Thoracic aorta (tissue), 2 donors: ENCODE data around the gene SIGLEC5. TPM values are rescaled to one million over a fixed set of nuclear protein-coding genes. Genes with fewer than 3 reads are reported as not detected.

Experiments
- ATAC-seq: fragments of 150-250 bp; one replicate; pipeline ENCODE4 v1.8.0; 2017; ENCODE audit warnings: low read depth; ENCODE audit not compliant: insufficient number of reproducible peaks, low FRiP score
- DNase-seq: peaks from one replicate; pipeline ENCODE4 v3.0.0-alpha.2; 2020; ENCODE audit warnings: low spot score
- H3K27ac ChIP-seq, 2 donors: fragments of 200-600 bp; sonication (generic); 1 replicate in 1 of 2; 2 replicates in 1 of 2; pipeline ENCODE4 v1.5.1; 2016; ENCODE audit warnings: mild to moderate bottlenecking in 2 of 2, moderate library complexity in 2 of 2
- H3K27me3 ChIP-seq: fragments of 200-600 bp; sonication (generic); replicated peaks from 2 replicates; pipeline ENCODE4 v1.6.0; 2016; ENCODE audit warnings: mild to moderate bottlenecking; ENCODE audit not compliant: insufficient read depth
- H3K36me3 ChIP-seq: fragments of 200-600 bp; sonication (generic); one replicate; pipeline ENCODE4 v1.5.1; 2016
- H3K4me1 ChIP-seq, 2 donors: fragments of 200-600 bp; sonication (generic); 1 replicate in 1 of 2; 2 replicates in 1 of 2; pipeline versions ENCODE4 v1.5.1 to v1.6.0; 2016; ENCODE audit warnings: low read depth in 2 of 2, mild to moderate bottlenecking in 1 of 2; ENCODE audit not compliant: control insufficient read depth in 1 of 2
- H3K4me3 ChIP-seq: fragments of 200-600 bp; sonication (generic); 2 replicates; pipeline ENCODE4 v1.5.1; 2016; ENCODE audit warnings: mild to moderate bottlenecking
- H3K9me3 ChIP-seq: fragments of 200-600 bp; sonication (generic); 2 replicates; pipeline ENCODE4 v1.5.1; 2016
- total RNA-seq, 2 donors: library from RNA; depleted of rRNA; stranded (reverse); fragments of >200 nt; gene quantifications; one replicate each; pipeline versions ENCODE4 v1.1.0 to v1.2.3, GENCODE V29; 2016
- TF ChIP-seq, protein P1 (sequence below): fragments of 200-600 bp; sonication (generic); IDR thresholded peaks from one replicate; pipeline ENCODE4 v1.5.1; 2019; ENCODE audit warnings: antibody characterized with exemption

SIGLEC5 gene
- total RNA-seq, 2 donors from 2014 or later, result 1.4 TPM; not detected in 1

DNA sequence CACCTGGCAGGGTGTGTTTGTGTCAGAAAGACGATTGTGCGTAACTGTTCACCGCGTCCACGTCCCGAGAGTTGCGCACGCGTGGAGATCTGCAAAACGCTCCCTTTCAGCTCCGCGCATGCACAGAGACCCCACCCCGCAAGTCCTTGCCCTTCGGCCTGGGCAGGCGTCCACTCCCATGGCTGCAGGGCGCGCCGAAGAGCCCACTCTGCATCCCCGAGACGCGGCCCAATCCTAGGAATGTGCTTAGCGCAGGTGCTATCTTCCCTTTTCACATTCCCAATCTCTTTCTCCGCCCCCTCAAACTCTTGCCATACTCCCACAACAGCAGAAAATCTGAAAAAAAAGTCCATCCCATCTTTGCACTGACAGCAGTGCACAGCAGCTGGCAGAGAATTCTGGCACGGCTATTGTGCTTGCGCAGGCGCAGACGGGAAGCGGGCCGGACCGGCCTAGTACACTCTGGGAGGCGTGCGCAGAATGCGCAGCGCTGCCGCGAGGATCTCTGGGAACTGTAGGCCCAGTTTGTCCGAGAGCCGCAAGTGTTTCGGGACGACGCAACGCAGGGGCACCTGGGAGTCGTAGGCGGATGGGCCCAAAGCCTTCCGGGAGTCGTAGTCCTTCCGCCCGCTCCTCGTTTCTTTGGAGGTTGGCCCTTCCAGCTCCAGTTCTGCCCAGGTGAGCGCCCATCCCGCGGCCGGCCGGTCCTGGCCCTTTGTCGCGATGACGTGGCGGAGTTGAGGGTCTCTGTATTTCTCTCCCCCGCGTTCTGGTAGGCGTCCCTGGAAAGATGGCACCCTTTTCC lies 36.0 kb downstream of the SIGLEC5 start:
- peak; percentile 86 for DNase-seq
- H3K27ac ChIP-seq, result no peak overlapping the region

DNA sequence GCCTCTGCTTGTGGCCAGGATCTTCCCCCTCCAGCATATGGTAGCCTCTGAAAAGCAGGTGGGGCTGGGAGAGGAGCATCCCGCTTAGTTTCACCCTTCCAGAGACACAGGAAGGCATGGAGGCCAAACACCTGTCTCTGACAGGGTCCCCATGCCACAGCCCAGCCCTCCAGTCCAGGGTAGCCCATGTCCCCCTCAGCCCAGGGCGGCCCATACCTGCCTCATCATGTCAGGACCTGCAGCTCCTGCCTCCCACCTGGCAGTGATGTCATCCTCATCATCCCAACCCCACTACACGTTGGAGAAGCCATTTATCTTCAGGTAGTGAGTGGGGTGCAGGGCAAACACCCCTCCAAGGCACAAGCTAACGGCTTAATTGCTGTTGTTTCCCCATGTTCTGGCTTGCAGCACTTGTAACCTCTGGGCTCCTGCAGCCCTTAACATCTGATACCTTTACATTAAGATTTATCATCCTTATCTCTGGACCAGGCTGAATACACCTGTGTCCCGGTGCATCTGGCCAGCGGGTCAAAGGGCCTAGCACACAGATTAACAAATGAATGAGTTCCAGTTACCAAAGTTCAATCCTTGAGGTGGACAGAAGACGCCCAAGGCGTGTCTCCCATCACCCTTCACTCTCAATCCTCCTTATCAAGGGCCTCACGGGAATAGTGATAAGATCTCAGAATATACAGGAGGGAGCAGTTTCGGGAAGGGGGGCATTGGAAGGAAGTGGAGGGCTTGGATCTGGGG lies 36.9 kb downstream of the SIGLEC5 start:
- H3K27ac ChIP-seq, result no peak overlapping the region
- peaks cover 7 to 16% of the 10 kb centered on the region in 2 donors for H3K4me1 ChIP-seq
- H3K27me3 ChIP-seq, result no peaks in the 10 kb centered on the region
- H3K9me3 ChIP-seq, result no peaks in the 10 kb centered on the region
- H3K4me3 ChIP-seq, result peak overlapping the region; percentile 83
- TF ChIP-seq, protein P1, sequence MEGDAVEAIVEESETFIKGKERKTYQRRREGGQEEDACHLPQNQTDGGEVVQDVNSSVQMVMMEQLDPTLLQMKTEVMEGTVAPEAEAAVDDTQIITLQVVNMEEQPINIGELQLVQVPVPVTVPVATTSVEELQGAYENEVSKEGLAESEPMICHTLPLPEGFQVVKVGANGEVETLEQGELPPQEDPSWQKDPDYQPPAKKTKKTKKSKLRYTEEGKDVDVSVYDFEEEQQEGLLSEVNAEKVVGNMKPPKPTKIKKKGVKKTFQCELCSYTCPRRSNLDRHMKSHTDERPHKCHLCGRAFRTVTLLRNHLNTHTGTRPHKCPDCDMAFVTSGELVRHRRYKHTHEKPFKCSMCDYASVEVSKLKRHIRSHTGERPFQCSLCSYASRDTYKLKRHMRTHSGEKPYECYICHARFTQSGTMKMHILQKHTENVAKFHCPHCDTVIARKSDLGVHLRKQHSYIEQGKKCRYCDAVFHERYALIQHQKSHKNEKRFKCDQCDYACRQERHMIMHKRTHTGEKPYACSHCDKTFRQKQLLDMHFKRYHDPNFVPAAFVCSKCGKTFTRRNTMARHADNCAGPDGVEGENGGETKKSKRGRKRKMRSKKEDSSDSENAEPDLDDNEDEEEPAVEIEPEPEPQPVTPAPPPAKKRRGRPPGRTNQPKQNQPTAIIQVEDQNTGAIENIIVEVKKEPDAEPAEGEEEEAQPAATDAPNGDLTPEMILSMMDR, result no peak
- no peak for DNase-seq
- no peak for ATAC-seq
- no peaks in the 10 kb centered on the region for H3K36me3 ChIP-seq

More for the DNA sequence above, 36.0 kb downstream of the SIGLEC5 start:
- no peaks in the 10 kb centered on the region for H3K27me3 ChIP-seq
- TF ChIP-seq, protein P1, result no peak
- peak; percentile 90 for ATAC-seq
- H3K4me3 ChIP-seq, result peak overlapping the region; percentile 83
- no peaks in the 10 kb centered on the region for H3K9me3 ChIP-seq
- peaks cover 7 to 16% of the 10 kb centered on the region in 2 donors for H3K4me1 ChIP-seq
- no peaks in the 10 kb centered on the region for H3K36me3 ChIP-seq

DNA sequence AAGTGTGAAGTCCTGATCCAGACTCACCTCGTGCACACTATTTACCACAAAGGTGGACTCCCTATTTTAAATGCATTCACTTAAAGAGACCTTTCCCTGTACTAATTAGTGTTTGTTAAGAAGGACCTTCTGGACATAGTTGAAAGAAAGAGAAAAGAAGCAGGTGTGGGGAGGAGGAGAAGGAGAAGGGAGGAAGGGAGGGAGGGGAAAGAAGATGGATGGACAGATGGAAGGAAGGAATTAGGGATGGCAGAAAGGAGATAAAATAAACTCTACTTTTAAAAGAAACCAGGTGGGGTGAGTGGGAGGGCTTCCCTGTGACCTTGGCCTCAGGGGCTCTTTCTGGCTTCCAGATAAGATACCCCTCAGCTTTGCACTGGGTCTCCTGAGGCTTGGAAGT lies 37.7 kb downstream of the SIGLEC5 start:
- H3K36me3 ChIP-seq, result peaks cover 3% of the 10 kb centered on the region
- H3K27ac ChIP-seq, result no peak overlapping the region
- TF ChIP-seq, protein P1, result no peak
- no peak for DNase-seq
- no peak overlapping the region for H3K4me3 ChIP-seq
- H3K4me1 ChIP-seq, result peaks cover 7 to 16% of the 10 kb centered on the region in 2 donors
- H3K27me3 ChIP-seq, result no peaks in the 10 kb centered on the region
- peaks cover 8% of the 10 kb centered on the region for H3K9me3 ChIP-seq
- no peak for ATAC-seq

DNA sequence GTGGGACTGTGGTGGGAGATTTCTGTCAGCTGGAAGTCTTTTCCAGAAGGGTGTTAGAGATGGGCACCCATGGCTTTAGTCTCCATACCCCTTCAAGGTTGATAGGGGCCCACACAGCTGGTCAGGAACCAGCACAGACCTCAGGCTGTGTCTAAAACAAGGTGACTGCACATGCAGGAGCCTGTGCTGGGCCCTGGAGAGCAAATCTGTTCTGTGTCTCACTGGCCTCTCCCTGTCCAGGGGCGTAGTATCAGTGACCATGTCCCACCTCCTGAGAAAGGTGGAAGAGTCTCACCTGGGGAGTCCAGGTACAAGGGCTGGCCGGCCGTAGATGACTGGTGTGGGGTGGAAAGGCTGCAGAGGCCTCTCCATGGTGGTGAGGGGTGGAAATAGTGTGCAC lies 39.8 kb downstream of the SIGLEC5 start:
- Histone ChIP-seq H3K4me1 (peaks cover 7 to 16% of the 10 kb centered on the region in 2 donors), H3K4me3 (no peak overlapping the region), H3K36me3 (peaks cover 14% of the 10 kb centered on the region), H3K27ac (no peak overlapping the region), H3K9me3 (peaks cover 16% of the 10 kb centered on the region), H3K27me3 (no peaks in the 10 kb centered on the region)
- TF ChIP-seq, protein P1, result no peak
- DNase-seq, result no peak
- no peak for ATAC-seq

DNA sequence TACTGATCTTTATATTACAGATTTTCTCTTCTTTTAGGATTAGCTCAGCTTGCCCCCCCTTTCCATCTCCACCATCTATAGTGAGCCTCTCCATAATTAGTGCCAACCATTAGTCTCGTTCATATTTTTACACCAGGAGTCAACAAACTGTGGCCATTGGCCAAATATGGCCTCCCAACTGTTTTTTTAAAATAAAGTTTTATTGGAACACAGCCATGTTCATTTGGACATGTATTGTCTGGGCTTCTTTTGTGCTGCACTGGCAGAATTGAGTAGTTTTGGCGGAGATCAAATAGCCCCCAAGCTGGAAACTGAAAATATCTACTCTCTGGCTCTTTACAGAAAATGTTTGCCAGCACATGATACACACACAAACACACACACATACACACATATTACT lies 40.7 kb downstream of the SIGLEC5 start:
- TF ChIP-seq, protein P1, result no peak
- DNase-seq, result no peak
- ATAC-seq, result no peak
- peaks cover 19% of the 10 kb centered on the region for H3K9me3 ChIP-seq
- no peak overlapping the region for H3K4me3 ChIP-seq
- peaks cover 21% of the 10 kb centered on the region for H3K36me3 ChIP-seq
- H3K27me3 ChIP-seq, result no peaks in the 10 kb centered on the region
- peaks cover 7 to 10% of the 10 kb centered on the region in 2 donors for H3K4me1 ChIP-seq
- H3K27ac ChIP-seq, result no peak overlapping the region
